HEK293 (cell line): ENCODE data around the gene GAS2L2.

Source experiments
- ZBTB8A ChIP-seq: fragments of 450-650 bp; formaldehyde crosslinking; IDR thresholded peaks from 2 replicates; pipeline ENCODE4 v1.5.1; 2016; ENCODE audit warnings: missing biosample characterization, missing genetic modification characterization
- ZFHX2 ChIP-seq: fragments of 450-650 bp; formaldehyde crosslinking; conservative IDR thresholded peaks from 2 replicates; pipeline ENCODE4 v1.5.1; 2016; ENCODE audit warnings: missing biosample characterization, missing genetic modification characterization
- ZFP69B ChIP-seq: fragments of 450-650 bp; formaldehyde crosslinking; IDR thresholded peaks from 2 replicates; pipeline ENCODE4 v1.5.1; 2016; ENCODE audit warnings: missing biosample characterization, missing genetic modification characterization
- ZNF202 ChIP-seq: fragments of 450-650 bp; formaldehyde crosslinking; IDR thresholded peaks from 2 replicates; pipeline ENCODE4 v1.5.1; 2016; ENCODE audit warnings: missing biosample characterization, missing genetic modification characterization, borderline replicate concordance
- ZNF274 ChIP-seq, 2 experiments: fragments of 200-500 bp in 1 of 2; fragments of 450-650 bp in 1 of 2; sonication (Bioruptor generic) in 1 of 2; formaldehyde crosslinking in 1 of 2; IDR thresholded peaks; 2 replicates each; pipeline versions ENCODE4 v1.5.1 to v1.6.1; 2014 to 2016; ENCODE audit warnings: borderline replicate concordance in 1 of 2, inconsistent platforms in 1 of 2, low read length in 1 of 2, missing biosample characterization in 1 of 2, missing genetic modification characterization in 1 of 2
- ZNF341 ChIP-seq: fragments of 450-650 bp; formaldehyde crosslinking; IDR thresholded peaks from 2 replicates; pipeline ENCODE4; 2016; ENCODE audit warnings: low read depth, missing biosample characterization, missing genetic modification characterization
- TF ChIP-seq, protein P1 (sequence below): fragments of 450-650 bp; formaldehyde crosslinking; IDR thresholded peaks from 2 replicates; pipeline ENCODE4 v1.5.1; 2016; ENCODE audit warnings: missing biosample characterization, missing genetic modification characterization
- TF ChIP-seq, protein P2 (sequence below): fragments of 450-650 bp; formaldehyde crosslinking; IDR thresholded peaks from 2 replicates; pipeline ENCODE4 v1.5.1; 2016; ENCODE audit warnings: missing biosample characterization, missing genetic modification characterization
- TF ChIP-seq, protein P3 (sequence below): fragments of 450-650 bp; formaldehyde crosslinking; IDR thresholded peaks from 2 replicates; pipeline ENCODE4 v1.5.1; 2016; ENCODE audit warnings: missing biosample characterization, missing genetic modification characterization
- TF ChIP-seq, protein P4 (sequence below): fragments of 450-650 bp; formaldehyde crosslinking; IDR thresholded peaks from 2 replicates; pipeline ENCODE4 v1.5.1; 2017; ENCODE audit warnings: missing biosample characterization, missing genetic modification characterization
- TF ChIP-seq, protein P5 (sequence below): fragments of 450-650 bp; formaldehyde crosslinking; IDR thresholded peaks from 2 replicates; pipeline ENCODE4 v1.5.1; 2017; ENCODE audit warnings: missing biosample characterization, missing genetic modification characterization
- TF ChIP-seq, protein P6 (sequence below): fragments of 450-650 bp; formaldehyde crosslinking; IDR thresholded peaks from 2 replicates; pipeline ENCODE4 v1.5.1; 2016; ENCODE audit warnings: missing biosample characterization, missing genetic modification characterization
- TF ChIP-seq, protein P7 (sequence below): fragments of 450-650 bp; IDR thresholded peaks from 2 replicates; pipeline ENCODE4 v1.5.1; 2018; ENCODE audit warnings: missing biosample characterization, missing genetic modification characterization

The GAS2L2 gene

DNA sequence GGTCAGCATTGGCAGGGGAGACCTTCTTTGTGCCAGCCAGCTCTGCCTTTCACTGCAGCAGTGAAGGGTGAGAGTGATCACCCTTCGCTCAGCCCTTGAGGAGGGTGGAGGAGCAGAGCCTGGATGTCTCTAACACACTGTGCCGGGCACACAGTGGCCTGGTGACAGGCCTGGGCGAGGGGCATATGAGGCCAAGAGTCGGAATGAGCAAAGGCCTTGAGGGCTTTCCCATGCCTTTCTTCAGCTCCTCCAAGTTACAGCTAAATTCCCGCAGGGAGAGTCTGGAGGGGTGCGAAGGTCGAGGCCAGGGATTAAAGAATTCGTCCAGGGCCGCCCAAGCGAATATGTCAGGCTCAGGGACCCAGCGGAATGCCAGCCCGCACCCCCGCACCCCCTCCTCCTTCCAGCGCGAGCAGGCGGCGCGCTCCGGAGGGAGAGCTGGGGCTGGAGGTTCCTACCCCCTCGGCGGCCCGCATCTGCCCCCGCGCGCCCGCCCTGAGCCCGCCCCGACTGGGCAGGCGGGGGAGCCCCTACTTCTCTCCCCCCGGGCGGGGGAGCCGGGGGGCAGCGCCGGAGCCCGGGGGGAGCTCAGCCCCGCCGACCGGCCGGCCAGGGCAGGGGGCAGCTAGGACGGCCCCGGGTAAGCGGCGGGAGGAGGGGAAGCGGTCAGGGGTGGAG lies 21.7 kb downstream of the GAS2L2 start, which contains the start of gene RASL10B (continued):
- TF ChIP-seq ZFHX2 (tag by site-specific recombination) (peak; percentile 83), ZNF274 (IDR thresholded peaks at IDR 0.05; ENCODE audit: low read length) (no peak), ZNF274 (tag by site-specific recombination; IDR thresholded peaks at IDR 0.05; ENCODE audit: borderline replicate concordance) (no peak), ZNF202 (tag by site-specific recombination) (no peak), ZFP69B (tag by site-specific recombination) (no peak), ZNF341 (peak; percentile 70), ZBTB8A (tag by site-specific recombination) (peak; percentile 67)
- TF ChIP-seq, protein P1, sequence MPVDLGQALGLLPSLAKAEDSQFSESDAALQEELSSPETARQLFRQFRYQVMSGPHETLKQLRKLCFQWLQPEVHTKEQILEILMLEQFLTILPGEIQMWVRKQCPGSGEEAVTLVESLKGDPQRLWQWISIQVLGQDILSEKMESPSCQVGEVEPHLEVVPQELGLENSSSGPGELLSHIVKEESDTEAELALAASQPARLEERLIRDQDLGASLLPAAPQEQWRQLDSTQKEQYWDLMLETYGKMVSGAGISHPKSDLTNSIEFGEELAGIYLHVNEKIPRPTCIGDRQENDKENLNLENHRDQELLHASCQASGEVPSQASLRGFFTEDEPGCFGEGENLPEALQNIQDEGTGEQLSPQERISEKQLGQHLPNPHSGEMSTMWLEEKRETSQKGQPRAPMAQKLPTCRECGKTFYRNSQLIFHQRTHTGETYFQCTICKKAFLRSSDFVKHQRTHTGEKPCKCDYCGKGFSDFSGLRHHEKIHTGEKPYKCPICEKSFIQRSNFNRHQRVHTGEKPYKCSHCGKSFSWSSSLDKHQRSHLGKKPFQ (tag by site-specific recombination), result no peak
- TF ChIP-seq, protein P2, sequence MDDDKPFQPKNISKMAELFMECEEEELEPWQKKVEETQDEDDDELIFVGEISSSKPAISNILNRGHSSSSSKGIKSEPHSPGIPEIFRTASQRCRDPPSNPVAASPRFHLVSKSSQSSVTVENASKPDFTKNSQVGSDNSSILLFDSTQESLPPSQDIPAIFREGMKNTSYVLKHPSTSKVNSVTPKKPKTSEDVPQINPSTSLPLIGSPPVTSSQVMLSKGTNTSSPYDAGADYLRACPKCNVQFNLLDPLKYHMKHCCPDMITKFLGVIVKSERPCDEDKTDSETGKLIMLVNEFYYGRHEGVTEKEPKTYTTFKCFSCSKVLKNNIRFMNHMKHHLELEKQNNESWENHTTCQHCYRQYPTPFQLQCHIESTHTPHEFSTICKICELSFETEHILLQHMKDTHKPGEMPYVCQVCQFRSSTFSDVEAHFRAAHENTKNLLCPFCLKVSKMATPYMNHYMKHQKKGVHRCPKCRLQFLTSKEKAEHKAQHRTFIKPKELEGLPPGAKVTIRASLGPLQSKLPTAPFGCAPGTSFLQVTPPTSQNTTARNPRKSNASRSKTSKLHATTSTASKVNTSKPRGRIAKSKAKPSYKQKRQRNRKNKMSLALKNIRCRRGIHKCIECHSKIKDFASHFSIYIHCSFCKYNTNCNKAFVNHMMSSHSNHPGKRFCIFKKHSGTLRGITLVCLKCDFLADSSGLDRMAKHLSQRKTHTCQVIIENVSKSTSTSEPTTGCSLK (tag by site-specific recombination), result no peak
- TF ChIP-seq, protein P3, sequence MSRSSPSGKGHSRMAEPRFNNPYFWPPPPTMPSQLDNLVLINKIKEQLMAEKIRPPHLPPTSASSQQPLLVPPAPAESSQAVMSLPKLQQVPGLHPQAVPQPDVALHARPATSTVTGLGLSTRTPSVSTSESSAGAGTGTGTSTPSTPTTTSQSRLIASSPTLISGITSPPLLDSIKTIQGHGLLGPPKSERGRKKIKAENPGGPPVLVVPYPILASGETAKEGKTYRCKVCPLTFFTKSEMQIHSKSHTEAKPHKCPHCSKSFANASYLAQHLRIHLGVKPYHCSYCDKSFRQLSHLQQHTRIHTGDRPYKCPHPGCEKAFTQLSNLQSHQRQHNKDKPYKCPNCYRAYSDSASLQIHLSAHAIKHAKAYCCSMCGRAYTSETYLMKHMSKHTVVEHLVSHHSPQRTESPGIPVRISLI (tag by site-specific recombination), result no peak
- TF ChIP-seq, protein P4, sequence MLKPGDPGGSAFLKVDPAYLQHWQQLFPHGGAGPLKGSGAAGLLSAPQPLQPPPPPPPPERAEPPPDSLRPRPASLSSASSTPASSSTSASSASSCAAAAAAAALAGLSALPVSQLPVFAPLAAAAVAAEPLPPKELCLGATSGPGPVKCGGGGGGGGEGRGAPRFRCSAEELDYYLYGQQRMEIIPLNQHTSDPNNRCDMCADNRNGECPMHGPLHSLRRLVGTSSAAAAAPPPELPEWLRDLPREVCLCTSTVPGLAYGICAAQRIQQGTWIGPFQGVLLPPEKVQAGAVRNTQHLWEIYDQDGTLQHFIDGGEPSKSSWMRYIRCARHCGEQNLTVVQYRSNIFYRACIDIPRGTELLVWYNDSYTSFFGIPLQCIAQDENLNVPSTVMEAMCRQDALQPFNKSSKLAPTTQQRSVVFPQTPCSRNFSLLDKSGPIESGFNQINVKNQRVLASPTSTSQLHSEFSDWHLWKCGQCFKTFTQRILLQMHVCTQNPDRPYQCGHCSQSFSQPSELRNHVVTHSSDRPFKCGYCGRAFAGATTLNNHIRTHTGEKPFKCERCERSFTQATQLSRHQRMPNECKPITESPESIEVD (tag by site-specific recombination), result no peak
- TF ChIP-seq, protein P5, sequence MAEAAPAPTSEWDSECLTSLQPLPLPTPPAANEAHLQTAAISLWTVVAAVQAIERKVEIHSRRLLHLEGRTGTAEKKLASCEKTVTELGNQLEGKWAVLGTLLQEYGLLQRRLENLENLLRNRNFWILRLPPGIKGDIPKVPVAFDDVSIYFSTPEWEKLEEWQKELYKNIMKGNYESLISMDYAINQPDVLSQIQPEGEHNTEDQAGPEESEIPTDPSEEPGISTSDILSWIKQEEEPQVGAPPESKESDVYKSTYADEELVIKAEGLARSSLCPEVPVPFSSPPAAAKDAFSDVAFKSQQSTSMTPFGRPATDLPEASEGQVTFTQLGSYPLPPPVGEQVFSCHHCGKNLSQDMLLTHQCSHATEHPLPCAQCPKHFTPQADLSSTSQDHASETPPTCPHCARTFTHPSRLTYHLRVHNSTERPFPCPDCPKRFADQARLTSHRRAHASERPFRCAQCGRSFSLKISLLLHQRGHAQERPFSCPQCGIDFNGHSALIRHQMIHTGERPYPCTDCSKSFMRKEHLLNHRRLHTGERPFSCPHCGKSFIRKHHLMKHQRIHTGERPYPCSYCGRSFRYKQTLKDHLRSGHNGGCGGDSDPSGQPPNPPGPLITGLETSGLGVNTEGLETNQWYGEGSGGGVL, result peak; percentile 96
- TF ChIP-seq, protein P6, sequence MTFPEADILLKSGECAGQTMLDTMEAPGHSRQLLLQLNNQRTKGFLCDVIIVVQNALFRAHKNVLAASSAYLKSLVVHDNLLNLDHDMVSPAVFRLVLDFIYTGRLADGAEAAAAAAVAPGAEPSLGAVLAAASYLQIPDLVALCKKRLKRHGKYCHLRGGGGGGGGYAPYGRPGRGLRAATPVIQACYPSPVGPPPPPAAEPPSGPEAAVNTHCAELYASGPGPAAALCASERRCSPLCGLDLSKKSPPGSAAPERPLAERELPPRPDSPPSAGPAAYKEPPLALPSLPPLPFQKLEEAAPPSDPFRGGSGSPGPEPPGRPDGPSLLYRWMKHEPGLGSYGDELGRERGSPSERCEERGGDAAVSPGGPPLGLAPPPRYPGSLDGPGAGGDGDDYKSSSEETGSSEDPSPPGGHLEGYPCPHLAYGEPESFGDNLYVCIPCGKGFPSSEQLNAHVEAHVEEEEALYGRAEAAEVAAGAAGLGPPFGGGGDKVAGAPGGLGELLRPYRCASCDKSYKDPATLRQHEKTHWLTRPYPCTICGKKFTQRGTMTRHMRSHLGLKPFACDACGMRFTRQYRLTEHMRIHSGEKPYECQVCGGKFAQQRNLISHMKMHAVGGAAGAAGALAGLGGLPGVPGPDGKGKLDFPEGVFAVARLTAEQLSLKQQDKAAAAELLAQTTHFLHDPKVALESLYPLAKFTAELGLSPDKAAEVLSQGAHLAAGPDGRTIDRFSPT (tag by site-specific recombination), result no peak
- TF ChIP-seq, protein P7, sequence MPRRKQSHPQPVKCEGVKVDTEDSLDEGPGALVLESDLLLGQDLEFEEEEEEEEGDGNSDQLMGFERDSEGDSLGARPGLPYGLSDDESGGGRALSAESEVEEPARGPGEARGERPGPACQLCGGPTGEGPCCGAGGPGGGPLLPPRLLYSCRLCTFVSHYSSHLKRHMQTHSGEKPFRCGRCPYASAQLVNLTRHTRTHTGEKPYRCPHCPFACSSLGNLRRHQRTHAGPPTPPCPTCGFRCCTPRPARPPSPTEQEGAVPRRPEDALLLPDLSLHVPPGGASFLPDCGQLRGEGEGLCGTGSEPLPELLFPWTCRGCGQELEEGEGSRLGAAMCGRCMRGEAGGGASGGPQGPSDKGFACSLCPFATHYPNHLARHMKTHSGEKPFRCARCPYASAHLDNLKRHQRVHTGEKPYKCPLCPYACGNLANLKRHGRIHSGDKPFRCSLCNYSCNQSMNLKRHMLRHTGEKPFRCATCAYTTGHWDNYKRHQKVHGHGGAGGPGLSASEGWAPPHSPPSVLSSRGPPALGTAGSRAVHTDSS (tag by site-specific recombination), result no peak
